NCI-H69 (cell line): ENCODE results near the gene BANP.
"Not testable (repeated sequence)": the region's sequence is repeated elsewhere in the genome, so short reads cannot be mapped to it uniquely, and the experiment has no call there.

Experiments
- DNase-seq: peaks from one replicate; lab custom pipeline; 2025; lab: John Stamatoyannopoulos, UW

BANP gene

GRCh38 chr16:88016386-88016785, 65.2 kb downstream of the BANP start:
- not testable (repeated sequence) for DNase-seq

DNA sequence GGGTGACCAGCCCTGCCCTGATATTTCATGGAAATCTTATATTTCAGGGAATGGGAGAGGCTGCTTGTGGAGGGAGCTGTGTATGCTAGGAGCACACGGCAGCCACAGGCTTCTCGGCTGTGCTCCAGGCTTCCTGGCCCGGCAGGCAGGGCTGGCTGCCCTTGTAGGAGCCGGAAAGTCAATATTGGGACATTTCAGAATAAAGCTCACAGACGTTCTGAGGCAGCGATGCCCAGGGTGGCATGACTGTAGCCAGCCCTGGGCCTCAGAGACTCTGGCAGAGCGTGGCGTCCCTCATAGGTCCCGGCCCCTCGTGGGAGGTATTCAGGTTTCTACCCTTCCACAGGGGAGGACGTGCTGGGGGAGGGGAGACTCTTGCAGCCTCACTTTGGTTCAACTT, 65.7 kb downstream of the BANP start:
- no peak for DNase-seq

DNA sequence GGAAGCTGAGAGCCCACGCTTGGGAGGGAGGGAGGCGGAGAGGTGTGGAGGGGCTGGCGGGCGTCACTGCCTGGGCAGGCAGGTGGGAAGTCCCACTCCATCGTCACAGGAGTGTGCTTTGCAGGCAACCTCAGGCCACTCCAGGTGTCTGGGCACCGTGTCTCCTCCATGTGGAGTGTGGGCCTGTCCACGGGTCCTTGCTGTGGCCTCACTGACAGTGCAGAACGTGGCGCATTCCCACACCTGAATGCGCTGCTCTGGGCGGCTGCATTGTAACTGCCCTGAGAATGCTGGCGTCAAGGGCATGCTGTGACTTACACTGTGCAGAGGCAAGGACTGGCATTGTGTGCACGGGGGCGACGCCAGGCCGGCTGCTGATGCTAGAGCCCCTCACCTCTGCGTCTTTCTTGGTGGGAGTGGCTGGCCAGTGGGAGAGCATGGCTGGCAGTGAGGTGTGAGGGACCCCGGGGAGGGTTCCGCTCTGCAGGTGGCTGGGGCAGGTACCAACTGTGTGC, 66.4 kb downstream of the BANP start:
- DNase-seq = no peak

- not testable (repeated sequence) for DNase-seq
Measured at GRCh38 chr16:88018382-88018781, 67.1 kb downstream of the BANP start.

GRCh38 chr16:88019041-88019820, 68.0 kb downstream of the BANP start:
- not testable (repeated sequence) for DNase-seq

GRCh38 chr16:88019821-88020515, 68.7 kb downstream of the BANP start:
- no peak for DNase-seq

DNA sequence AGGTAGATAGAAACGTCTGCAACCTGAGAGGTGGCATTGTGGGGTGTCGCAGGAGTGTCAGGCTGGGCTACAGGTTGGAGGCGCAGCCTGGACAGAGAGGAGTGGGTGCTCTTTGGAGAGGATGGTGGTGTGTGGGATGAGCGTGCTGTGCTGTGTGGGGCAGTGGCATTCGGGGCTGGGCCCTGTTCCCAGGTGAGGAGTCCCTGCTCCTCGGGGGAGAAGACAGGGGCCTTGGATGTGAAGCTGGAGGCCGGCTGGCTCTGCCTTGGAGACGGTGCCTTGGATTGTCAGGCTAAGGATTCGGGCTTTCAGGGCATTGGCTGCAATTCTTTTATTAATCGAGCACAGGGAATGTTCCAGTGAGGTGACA, 69.3 kb downstream of the BANP start:
- no peak for DNase-seq

- DNase-seq = not testable (repeated sequence)
Measured at GRCh38 chr16:88021041-88021970, 70.1 kb downstream of the BANP start.

DNA sequence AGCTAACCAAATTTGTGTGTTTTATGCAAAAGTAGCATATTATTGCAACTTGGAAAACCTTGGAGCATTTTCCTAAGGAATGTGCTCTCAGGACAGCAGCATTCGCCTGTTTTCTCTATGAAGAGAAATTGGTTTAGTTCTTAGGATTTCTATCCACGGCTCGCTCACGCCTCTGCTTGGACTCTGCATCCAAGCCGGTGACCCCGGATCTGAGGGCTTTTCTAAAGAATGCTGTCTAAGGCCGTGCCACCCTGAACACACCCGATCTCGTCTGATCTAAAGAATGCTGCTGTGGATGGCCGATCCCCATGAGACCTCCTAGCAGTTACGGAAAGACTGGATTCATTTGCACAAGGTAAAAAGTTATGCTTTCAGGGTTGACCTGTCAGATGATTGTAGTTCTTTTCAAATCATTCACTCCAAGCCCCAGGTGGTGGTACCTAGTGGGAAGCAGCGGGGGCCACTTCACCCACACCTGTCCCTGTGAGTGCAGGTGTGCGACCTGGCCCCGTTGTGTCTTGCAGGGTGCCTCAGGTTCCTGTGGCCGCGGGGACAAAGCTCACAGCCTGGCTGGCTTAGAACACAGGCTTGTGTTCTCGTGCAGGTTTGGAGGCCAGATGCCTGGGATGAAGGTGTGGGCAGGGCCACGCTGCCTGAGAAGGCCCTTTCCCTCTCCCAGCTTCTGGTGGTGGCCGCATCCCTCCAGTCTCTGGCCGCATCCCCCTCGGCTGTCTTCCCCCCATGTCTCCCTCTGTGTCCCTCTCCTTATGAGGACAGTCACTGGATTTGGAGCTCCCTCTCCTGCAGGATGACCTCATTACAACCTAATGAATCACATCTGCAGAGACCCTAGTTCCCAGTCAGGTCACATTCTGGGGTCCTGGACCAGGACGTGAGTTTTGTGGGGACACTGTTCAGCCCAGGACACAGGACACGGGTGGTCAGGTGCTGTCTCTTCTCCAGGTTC, 71.1 kb downstream of the BANP start:
- DNase-seq = no peak

- DNase-seq = no peak
Measured at GRCh38 chr16:88023366-88023765, 72.1 kb downstream of the BANP start.

- DNase-seq = no peak
Measured at GRCh38 chr16:88023786-88024185, 72.6 kb downstream of the BANP start.

DNA sequence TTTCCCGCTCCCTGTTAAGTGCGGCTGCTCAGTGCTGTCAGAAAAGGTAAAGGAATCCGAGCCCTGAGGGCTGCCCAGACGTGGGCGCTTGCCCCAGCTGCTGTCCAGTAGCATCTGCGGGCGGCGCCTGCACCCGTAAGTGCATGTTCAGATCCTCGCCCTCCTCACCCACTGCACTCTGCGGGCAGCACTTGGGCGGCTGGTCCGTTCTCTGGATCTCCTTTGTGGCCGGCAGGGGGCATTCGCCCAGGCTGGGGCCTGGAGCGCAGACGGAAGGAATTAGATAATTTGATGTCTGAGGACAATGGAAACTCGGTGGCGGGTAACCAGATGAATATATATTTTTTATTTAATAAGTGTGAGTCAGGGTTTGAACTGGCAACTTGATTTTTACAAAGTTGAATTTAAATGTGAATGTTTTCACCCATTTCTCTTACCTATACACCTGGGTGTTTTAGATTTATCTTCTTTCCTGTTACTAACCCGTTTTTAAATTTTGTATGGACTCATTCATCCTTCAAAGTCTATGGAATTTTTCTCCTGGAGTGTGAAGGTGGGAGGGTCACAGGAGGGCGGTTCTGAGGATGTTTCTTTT, 73.4 kb downstream of the BANP start:
- peak; percentile 12 for DNase-seq

DNA sequence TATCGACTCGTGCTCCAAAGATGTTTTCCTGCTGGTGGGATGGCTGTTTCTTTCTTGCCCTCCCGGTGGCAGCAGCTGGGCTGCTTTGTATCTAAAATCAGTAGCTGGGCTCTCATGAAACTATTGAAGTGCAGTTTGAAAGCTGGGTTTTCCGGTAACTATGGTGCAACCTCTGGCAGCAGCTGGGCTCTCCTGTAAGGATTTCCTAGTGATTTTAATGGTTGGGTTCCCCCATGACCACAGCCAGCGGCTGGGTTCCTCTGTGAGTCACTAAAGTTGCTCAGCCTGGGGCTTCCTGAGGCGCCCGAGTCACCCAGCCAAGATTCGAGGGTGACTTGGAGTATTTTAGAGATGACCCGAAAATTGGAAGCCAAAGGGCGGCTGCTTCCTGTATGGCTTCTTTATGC, 73.9 kb downstream of the BANP start:
- DNase-seq = not testable (repeated sequence)

DNA sequence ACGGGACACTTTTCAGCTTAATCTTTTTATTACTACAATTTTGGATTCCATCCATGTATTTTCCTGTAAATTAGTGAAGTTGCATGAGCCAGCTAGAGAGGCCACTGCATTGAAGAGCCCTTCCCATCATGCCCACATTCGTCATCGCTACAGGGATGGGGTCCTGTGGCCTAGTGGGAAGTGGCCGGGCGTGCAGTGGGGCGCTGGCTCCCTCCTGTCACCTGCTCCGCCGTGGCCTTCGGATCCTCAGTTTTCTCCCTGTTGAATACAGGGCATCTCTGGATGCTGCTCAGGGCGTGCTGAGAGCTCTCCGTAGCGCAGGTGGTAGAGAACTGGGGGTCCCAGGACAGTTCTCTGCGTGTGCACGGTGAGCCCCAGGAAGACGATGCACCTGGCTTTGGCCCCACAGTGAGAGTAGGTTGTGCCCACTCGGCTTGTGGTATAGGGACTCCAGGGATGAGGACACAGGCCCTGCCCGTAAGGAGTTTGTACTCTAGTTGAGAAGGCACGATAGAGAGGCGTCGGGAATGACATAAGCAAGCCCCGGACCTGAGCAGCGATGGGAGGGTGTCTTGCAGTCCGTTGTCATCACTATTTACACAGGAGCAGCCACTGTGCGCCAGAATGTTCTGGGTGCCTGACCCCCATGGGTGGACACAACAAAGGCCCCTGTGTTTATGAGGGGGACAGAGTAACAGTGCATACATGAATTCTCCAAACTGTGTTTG, 74.8 kb downstream of the BANP start:
- DNase-seq = not testable (repeated sequence)

DNA sequence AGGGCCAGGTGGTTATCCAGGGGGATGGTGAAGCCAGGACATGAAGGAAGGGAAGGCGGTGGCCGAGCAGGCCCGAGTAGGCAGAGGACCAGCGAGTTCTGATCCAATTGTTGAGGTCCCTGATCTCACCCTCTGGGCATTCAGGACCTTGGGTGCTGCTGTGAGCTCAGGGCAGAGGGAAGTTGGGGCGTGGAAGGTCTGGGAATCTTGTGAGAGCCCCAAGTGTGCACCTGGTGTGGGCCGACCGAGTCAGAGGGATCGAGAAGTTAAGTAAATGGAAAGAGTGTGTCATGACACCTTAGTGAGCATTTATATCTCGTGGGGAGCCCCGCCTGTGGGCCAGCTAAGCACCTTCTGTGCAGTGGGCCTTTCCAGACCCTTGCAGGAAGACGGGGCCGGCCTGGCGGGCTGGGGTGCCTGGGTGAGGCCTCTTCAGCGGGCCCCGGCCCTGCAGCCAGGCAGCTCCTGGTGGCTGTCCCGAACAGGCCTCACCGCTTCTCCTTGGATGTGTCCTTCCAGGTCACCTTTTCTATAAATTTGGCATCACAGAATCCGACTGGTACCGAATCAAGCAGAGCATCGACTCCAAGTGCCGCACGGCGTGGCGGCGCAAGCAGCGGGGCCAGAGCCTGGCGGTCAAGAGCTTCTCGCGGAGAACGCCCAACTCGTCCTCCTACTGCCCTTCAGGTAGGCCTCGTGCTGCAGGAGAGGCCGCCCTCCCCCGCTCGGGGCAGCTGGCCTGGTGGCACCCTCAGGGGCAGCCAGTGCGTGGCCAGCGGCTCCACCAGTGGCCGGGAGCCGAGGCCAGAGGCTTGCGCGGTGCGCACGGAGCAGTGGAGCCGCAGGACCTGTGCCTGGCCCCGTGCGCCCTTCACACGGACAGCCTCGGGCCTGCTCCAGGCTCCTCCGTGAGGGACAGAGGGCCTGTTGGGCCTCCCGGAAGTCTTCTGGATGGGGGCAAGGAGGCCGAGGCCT, 76.0 kb downstream of the BANP start:
- DNase-seq = no peak

DNA sequence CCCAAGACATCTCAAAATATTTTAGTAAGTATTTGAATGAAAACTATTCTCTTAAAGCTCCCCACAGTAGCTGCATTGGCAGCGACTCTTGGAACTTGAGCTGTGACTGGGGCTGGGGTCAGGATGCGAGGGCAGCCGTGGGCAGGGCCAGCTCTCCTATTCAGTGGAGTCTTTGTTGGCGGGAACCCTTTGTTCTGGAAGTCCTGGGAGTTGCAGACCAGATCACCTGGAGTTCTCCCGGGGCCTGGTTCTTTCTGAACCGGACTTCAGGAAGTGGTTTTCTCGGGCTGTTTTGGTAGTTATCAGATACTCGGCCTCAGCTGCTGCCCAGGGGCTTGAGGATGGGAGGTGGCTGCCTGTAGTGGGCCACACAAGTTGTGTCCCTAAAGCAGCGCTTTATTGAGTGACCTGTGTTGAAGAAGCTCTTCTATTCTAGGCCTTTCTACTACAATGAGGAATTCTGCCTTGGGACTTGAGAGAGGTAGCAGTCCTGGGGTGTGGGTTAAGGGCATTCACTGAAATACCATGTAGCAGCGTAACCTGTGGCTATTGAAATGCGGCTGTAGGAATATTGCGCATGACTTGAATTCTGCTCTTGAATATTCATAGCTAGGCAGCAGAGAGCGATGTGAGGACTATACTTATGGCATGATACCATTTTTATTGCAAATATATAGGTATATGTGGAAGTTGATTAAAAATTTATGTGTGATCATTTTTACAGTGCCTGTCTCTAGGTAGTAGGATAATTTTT, 77.1 kb downstream of the BANP start:
- DNase-seq = not testable (repeated sequence)

GRCh38 chr16:88030498-88030897, 79.3 kb downstream of the BANP start:
- DNase-seq = no peak

DNA sequence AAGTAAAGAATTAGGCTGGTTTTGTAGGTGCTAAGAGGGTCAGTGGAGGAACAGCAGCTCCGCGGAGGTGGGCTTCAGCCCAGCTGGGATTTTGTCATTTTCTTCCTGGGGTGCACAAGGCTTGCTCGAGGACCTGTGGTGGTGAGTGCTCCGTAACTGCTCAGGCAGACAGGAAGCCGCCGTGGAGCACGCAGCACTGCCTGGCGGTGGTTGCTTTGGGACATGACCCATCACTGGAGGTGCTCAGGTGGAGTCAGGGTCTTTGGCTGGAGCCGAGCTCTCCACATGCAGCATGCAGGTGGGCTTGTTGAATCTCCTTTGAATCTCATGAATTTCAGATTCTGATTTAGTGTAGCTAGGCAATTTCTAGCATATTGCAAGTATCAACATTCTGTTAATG, 79.7 kb downstream of the BANP start:
- not testable (repeated sequence) for DNase-seq
